SK-N-SH (cell line): ENCODE data around the gene VPS13A. TPM values are rescaled to one million over a fixed set of nuclear protein-coding genes. Genes with fewer than 3 reads are reported as not detected.

ENCODE experiments used
- CTCF ChIA-PET: fragments of 300-600, 350-600 bp; formaldehyde crosslinking; extraction: SDS; loops from one replicate; lab custom pipeline; 2021; lab: Yijun Ruan, JAX
- POLR2A ChIA-PET: fragments of 350-600 bp; sonication (Branson Sonifier 250); formaldehyde crosslinking; extraction: SDS; loops from one replicate; lab custom pipeline; 2020; ENCODE audit warnings: antibody characterized with exemption, inconsistent platforms; lab: Yijun Ruan, JAX
- DNase-seq: peaks from one replicate; pipeline ENCODE4 v3.0.0; 2012
- H2AFZ ChIP-seq: fragments of 200-600 bp; sonication (generic); 2 replicates; pipeline ENCODE4 v1.8.1; 2016; ENCODE audit warnings: antibody characterized with exemption, mild to moderate bottlenecking, low read depth
- H3F3A ChIP-seq: fragments of 200-600 bp; sonication (generic); replicated peaks from 2 replicates; pipeline ENCODE3; 2016; ENCODE audit warnings: antibody characterized with exemption, mild to moderate bottlenecking; ENCODE audit not compliant: insufficient read depth
- H3K27ac ChIP-seq, 2 experiments: fragments of 200-500 bp in 1 of 2; fragments of 200-600 bp in 1 of 2; sonication (Bioruptor generic) in 1 of 2; sonication (generic), shearing (Covaris generic) in 1 of 2; 2 replicates each; pipeline versions ENCODE4 v1.5.1 to v1.6.1; 2014 to 2016; ENCODE audit warnings: low read depth in 2 of 2, inconsistent platforms in 1 of 2, low read length in 1 of 2, mild to moderate bottlenecking in 1 of 2, mixed read lengths in 1 of 2
- H3K27me3 ChIP-seq: fragments of 200-600 bp; sonication (generic), shearing (Covaris generic); 2 replicates; pipeline ENCODE4 v1.6.1; 2016; ENCODE audit warnings: mixed run types; ENCODE audit not compliant: insufficient read depth
- H3K36me3 ChIP-seq, 2 experiments: fragments of 200-500 bp in 1 of 2; fragments of 200-600 bp in 1 of 2; sonication (Bioruptor generic) in 1 of 2; sonication (generic) in 1 of 2; replicated peaks in 1 of 2; 2 replicates each; pipeline versions ENCODE3 to v1.5.1; 2014 to 2016; ENCODE audit warnings: low read length in 1 of 2, mild to moderate bottlenecking in 1 of 2; ENCODE audit not compliant: insufficient read depth in 2 of 2, control insufficient read depth in 1 of 2
- H3K4me1 ChIP-seq, 2 experiments: fragments of 200-500 bp in 1 of 2; fragments of 200-600 bp in 1 of 2; sonication (Bioruptor generic) in 1 of 2; sonication (generic), shearing (Covaris generic) in 1 of 2; 2 replicates each; pipeline versions ENCODE4 v1.5.1 to v1.6.1; 2014 to 2016; ENCODE audit warnings: low read depth in 1 of 2, low read length in 1 of 2, mixed run types in 1 of 2; ENCODE audit not compliant: insufficient read depth in 2 of 2, control insufficient read depth in 1 of 2
- H3K4me2 ChIP-seq: fragments of 200-600 bp; sonication (generic), shearing (Covaris generic); 2 replicates; pipeline ENCODE4 v1.6.1; 2017; ENCODE audit warnings: mixed run types
- H3K4me3 ChIP-seq, 2 experiments: fragments of 200-500 bp in 1 of 2; fragments of 200-600 bp in 1 of 2; sonication (Bioruptor generic) in 1 of 2; sonication (generic), shearing (Covaris generic) in 1 of 2; 2 replicates each; pipeline versions ENCODE4 v1.5.1 to v1.8.1; 2014 to 2016; ENCODE audit warnings: low read depth in 2 of 2, inconsistent platforms in 1 of 2, low read length in 1 of 2, mild to moderate bottlenecking in 1 of 2, mixed read lengths in 1 of 2, moderate library complexity in 1 of 2
- H3K79me2 ChIP-seq: fragments of 200-600 bp; sonication (generic); 2 replicates; pipeline ENCODE4 v1.8.1; 2017; ENCODE audit warnings: mild to moderate bottlenecking; ENCODE audit not compliant: insufficient read depth
- H3K9ac ChIP-seq: fragments of 200-600 bp; sonication (generic); 2 replicates; pipeline ENCODE4 v1.6.1; 2017; ENCODE audit warnings: mixed run types
- H3K9me2 ChIP-seq: fragments of 200-600 bp; sonication (generic); 2 replicates; pipeline ENCODE4 v1.6.1; 2017; ENCODE audit warnings: mixed run types
- H3K9me3 ChIP-seq: fragments of 200-600 bp; sonication (generic); 2 replicates; pipeline ENCODE4 v1.6.1; 2017; ENCODE audit warnings: mixed run types, mild to moderate bottlenecking, moderate library complexity
- H4K20me1 ChIP-seq: fragments of 200-600 bp; sonication (generic); 2 replicates; pipeline ENCODE4 v1.6.1; 2017; ENCODE audit warnings: mild to moderate bottlenecking, mixed run types; ENCODE audit not compliant: insufficient read depth
- CHD2 ChIP-seq: fragments of 150-350 bp; IDR thresholded peaks from 2 replicates; pipeline ENCODE4 v1.6.1; 2018; ENCODE audit warnings: low read length; ENCODE audit not compliant: partially characterized antibody
- EP300 ChIP-seq, 2 experiments: IDR thresholded peaks; 2 replicates each; pipeline versions ENCODE4 v1.4.0 to v1.6.1; 2012; ENCODE audit warnings: borderline replicate concordance in 1 of 2, low read depth in 1 of 2, low read length in 1 of 2
- EZH2phosphoT487 ChIP-seq: fragments of 200-600 bp; sonication (generic); IDR thresholded peaks from 2 replicates; pipeline ENCODE4 v1.6.1; 2017; ENCODE audit warnings: low read depth, mixed run types, mild to moderate bottlenecking, antibody characterized with exemption, moderate library complexity, borderline replicate concordance
- FOXJ3 ChIP-seq: sonication (generic); formaldehyde crosslinking; IDR thresholded peaks from 2 replicates; pipeline ENCODE4 v1.5.1; 2020; ENCODE audit warnings: mild to moderate bottlenecking, missing genetic modification reagents
- GABPA ChIP-seq: IDR thresholded peaks from 2 replicates; pipeline ENCODE4 v1.4.0; 2012; ENCODE audit warnings: low read depth, mild to moderate bottlenecking
- GATA2 ChIP-seq: sonication (generic); formaldehyde crosslinking; IDR thresholded peaks from 2 replicates; pipeline ENCODE4 v1.5.0; 2020; ENCODE audit warnings: mild to moderate bottlenecking, missing genetic modification reagents
- JUND ChIP-seq: IDR thresholded peaks from 2 replicates; pipeline ENCODE4 v1.4.0; 2012
- MXI1 ChIP-seq: IDR thresholded peaks from 2 replicates; pipeline ENCODE4 v1.6.1; 2012; ENCODE audit warnings: mild to moderate bottlenecking, low read depth, low read length, improper control_type of control experiment
- NFIC ChIP-seq: IDR thresholded peaks from 2 replicates; pipeline ENCODE4 v1.4.0; 2012; ENCODE audit warnings: borderline replicate concordance
- NRF1 ChIP-seq: IDR thresholded peaks from 2 replicates; pipeline ENCODE4 v1.6.1; 2012; ENCODE audit warnings: low read depth, mild to moderate bottlenecking, low read length
- POLR2AphosphoS5 ChIP-seq: IDR thresholded peaks from 2 replicates; pipeline ENCODE4 v1.6.1; 2012; ENCODE audit warnings: low read depth, low read length
- RAD21 ChIP-seq: IDR thresholded peaks from 2 replicates; pipeline ENCODE4 v1.6.1; 2012; ENCODE audit warnings: mild to moderate bottlenecking, low read length
- RCOR1 ChIP-seq: fragments of 150-350 bp; IDR thresholded peaks from 2 replicates; pipeline ENCODE4 v1.6.1; 2017; ENCODE audit warnings: antibody characterized with exemption, low read length
- RFX5 ChIP-seq: IDR thresholded peaks from 2 replicates; pipeline ENCODE4 v1.6.1; 2012; ENCODE audit warnings: mild to moderate bottlenecking, improper control_type of control experiment, low read length
- RXRA ChIP-seq: IDR thresholded peaks from 2 replicates; pipeline ENCODE4 v1.4.0; 2012; ENCODE audit warnings: low read depth, mild to moderate bottlenecking, borderline replicate concordance
- SMC3 ChIP-seq: IDR thresholded peaks from 2 replicates; pipeline ENCODE4 v1.6.1; 2012; ENCODE audit warnings: low read depth, low read length, improper control_type of control experiment
- YY1 ChIP-seq: IDR thresholded peaks from 2 replicates; pipeline ENCODE4 v1.4.0; 2012; ENCODE audit warnings: low read depth, mild to moderate bottlenecking
- WGBS: methylation state at CpG from one replicate; pipeline ENCODE4 v1.1.6; 2017; ENCODE audit warnings: low lambda C conversion rate; 5-methylcytosine and 5-hydroxymethylcytosine counted together
- polyA plus RNA-seq, 3 experiments: library from polyadenylated mRNA; depleted of rRNA; stranded (reverse); fragments of >200 nt; gene quantifications; 2 replicates each; pipeline ENCODE4 v1.2.3, GENCODE V29; 2012
- TF ChIP-seq, protein P1 (sequence below): fragments of 150-350 bp; IDR thresholded peaks from 2 replicates; pipeline ENCODE4 v1.6.1; 2016; ENCODE audit warnings: mild to moderate bottlenecking, low read depth, low read length
- TF ChIP-seq, protein P2 (sequence below): fragments of 200-600 bp; sonication (generic); IDR thresholded peaks from 2 replicates; pipeline ENCODE4 v1.6.1; 2017; ENCODE audit warnings: antibody characterized with exemption, mild to moderate bottlenecking, moderate library complexity

VPS13A gene
- polyA plus RNA-seq, 1 of the 3 experiments (the other 2 are of a cell fraction), result 6.0 TPM

DNA sequence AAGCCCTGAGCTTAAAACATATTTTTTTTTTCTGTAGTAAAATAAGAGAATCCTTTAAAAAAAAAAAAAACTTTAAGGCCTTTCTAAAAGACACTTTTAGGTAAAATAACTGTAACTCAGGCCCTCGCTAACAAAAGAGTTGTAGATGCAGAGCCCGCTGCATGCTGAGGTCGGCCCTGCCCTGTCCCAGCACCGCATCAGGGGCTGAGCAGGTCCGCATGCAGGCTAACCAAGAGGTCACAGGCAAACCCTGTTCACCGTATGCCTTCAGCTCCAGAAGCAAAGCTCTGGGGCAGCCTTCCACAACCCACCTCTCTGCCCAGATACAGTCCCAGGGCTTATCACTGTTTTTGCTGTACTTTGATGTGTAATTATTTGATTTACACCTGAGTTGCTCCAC, 254.7 kb downstream of the VPS13A start (continued):
- no peak for TF ChIP-seq NRF1
- TF ChIP-seq RXRA, result no peak
- TF ChIP-seq, protein P1, sequence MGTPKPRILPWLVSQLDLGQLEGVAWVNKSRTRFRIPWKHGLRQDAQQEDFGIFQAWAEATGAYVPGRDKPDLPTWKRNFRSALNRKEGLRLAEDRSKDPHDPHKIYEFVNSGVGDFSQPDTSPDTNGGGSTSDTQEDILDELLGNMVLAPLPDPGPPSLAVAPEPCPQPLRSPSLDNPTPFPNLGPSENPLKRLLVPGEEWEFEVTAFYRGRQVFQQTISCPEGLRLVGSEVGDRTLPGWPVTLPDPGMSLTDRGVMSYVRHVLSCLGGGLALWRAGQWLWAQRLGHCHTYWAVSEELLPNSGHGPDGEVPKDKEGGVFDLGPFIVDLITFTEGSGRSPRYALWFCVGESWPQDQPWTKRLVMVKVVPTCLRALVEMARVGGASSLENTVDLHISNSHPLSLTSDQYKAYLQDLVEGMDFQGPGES, result no peak
- no peak for TF ChIP-seq RCOR1
- no peak for TF ChIP-seq POLR2AphosphoS5
- TF ChIP-seq YY1, result no peak
- no peak for TF ChIP-seq EP300 (IDR thresholded peaks at IDR 0.05; ENCODE audit: borderline replicate concordance in 1 of 2, low read depth in 1 of 2, low read length in 1 of 2)
- TF ChIP-seq FOXJ3 (CRISPR knock-in tag), result no peak
- TF ChIP-seq MXI1, result no peak
- no peak for TF ChIP-seq NFIC

DNA sequence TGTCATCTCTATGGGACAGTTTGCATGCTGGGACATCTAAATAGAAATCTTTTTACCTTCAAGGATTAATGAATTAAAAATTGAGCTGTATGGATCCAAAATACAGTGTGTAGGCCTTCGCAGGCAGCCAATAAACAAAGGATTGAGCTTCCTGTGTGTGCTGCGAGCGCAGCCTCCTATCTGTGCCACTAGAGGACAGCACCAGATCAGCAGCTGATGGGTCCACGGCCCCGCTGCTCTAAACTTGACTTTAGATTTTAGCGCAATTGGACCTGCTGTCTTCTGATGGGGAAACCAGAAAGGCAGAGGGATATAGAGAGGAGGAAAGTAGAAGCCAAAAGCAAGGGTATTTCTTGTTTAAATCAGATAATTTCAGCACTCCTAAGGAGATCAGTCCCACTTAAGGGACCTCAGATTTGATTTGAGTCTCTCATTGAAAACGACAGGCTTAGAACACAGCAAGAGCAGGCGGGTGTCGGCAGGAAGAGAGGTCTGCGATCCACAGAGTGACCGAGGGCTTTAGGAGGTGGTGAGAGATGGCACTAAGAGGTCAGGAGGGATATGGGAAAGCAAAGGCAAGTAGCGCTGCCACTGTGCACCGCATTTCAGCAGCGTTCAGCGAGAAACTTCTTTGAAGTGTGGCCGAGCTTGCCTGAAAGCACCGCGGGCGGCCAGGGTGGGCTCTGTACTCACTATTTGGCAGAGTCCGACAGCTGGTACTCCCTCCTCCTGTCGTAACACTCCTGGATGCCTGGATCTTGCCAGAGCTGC, 256.5 kb downstream of the VPS13A start:
- Histone ChIP-seq H2AFZ (peak overlapping the region; percentile 96), H3F3A (no peaks in the 10 kb centered on the region), H3K4me3 (no peak overlapping the region; a peak in 1 of 4 replicates), H3K79me2 (no peaks in the 10 kb centered on the region), H3K9me3 (no peaks in the 10 kb centered on the region), H3K9ac (no peak overlapping the region; the same call in 1 of the 2 replicates), H3K4me1 (peaks cover 11 to 13% of the 10 kb centered on the region in 2 experiments; a peak in 2 of 4 replicates), H3K27ac (no peak overlapping the region), H4K20me1 (no peaks in the 10 kb centered on the region), H3K36me3 (no peaks in the 10 kb centered on the region), H3K27me3 (no peaks in the 10 kb centered on the region), H3K9me2 (no peaks in the 10 kb centered on the region), H3K4me2 (no peak overlapping the region)
- TF ChIP-seq, protein P1, result no peak
- TF ChIP-seq FOXJ3 (CRISPR knock-in tag) (no peak), RAD21 (peak; percentile 100), GATA2 (CRISPR knock-in tag) (no peak), JUND (no peak), SMC3 (peak; percentile 98), NFIC (no peak), RCOR1 (peak; percentile 67; the same call in 1 of the 2 replicates), YY1 (no peak), GABPA (no peak), EP300 (IDR thresholded peaks at IDR 0.05; ENCODE audit: borderline replicate concordance in 1 of 2, low read depth in 1 of 2, low read length in 1 of 2) (no peak), CHD2 (peak; percentile 76), EZH2phosphoT487 (no peak), RFX5 (peak; percentile 52; the same call in 1 of the 2 replicates)
- TF ChIP-seq, protein P2, sequence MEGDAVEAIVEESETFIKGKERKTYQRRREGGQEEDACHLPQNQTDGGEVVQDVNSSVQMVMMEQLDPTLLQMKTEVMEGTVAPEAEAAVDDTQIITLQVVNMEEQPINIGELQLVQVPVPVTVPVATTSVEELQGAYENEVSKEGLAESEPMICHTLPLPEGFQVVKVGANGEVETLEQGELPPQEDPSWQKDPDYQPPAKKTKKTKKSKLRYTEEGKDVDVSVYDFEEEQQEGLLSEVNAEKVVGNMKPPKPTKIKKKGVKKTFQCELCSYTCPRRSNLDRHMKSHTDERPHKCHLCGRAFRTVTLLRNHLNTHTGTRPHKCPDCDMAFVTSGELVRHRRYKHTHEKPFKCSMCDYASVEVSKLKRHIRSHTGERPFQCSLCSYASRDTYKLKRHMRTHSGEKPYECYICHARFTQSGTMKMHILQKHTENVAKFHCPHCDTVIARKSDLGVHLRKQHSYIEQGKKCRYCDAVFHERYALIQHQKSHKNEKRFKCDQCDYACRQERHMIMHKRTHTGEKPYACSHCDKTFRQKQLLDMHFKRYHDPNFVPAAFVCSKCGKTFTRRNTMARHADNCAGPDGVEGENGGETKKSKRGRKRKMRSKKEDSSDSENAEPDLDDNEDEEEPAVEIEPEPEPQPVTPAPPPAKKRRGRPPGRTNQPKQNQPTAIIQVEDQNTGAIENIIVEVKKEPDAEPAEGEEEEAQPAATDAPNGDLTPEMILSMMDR, result peak; percentile 99
- ChIA-PET CTCF (interaction anchor here (0.5 to 7.9 kb wide), 72 partner anchors 9 to 938 kb away, joined by 3 to 109 read pairs (median 4); partner anchors contain the start of genes CEP78 and VPS13A), POLR2A (interaction anchor here (1.5 kb wide), 1 partner anchor 257 kb away, joined by 3 read pairs; the partner anchor contains the start of gene VPS13A)
- DNase-seq, result peak; percentile 85
- WGBS, result 58% methylated on average over 19 of the region's 21 CpGs
